Esophagus muscularis mucosa (tissue), 4 donors: ENCODE data around the gene DIPK1A.

Source experiments
- CTCF ChIP-seq, 3 experiments: fragments of 200-600 bp in 2 of 3; fragments of 450-650 bp in 1 of 3; sonication (generic) in 2 of 3; IDR thresholded peaks; one replicate each; pipeline ENCODE4 v1.5.1; 2017 to 2019; ENCODE audit warnings: antibody characterized with exemption in 3 of 3, mild to moderate bottlenecking in 2 of 3, moderate library complexity in 1 of 3
- EP300 ChIP-seq: sonication (generic); formaldehyde crosslinking; IDR thresholded peaks from one replicate; pipeline ENCODE4 v1.6.1; 2017; ENCODE audit warnings: antibody characterized with exemption
- POLR2A ChIP-seq: fragments of 450-650 bp; IDR thresholded peaks from one replicate; pipeline ENCODE4 v1.6.1; 2017; ENCODE audit warnings: antibody characterized with exemption, moderate library complexity, mild to moderate bottlenecking, low read depth
- POLR2AphosphoS5 ChIP-seq, 2 donors: sonication (generic); formaldehyde crosslinking; IDR thresholded peaks; one replicate each; pipeline ENCODE4 v1.6.1; 2017; ENCODE audit warnings: antibody characterized with exemption in 2 of 2

GRCh38 chr1:92831368-92831761 lies 129.9 kb downstream of the DIPK1A start:
- TF ChIP-seq POLR2AphosphoS5 (IDR thresholded peaks at IDR 0.05) (no peak), CTCF (IDR thresholded peaks at IDR 0.05) (no peak), POLR2A (no peak), EP300 (no peak)
